ENCODE data around the gene CLIC4. TPM values are rescaled to one million over a fixed set of nuclear protein-coding genes. Genes with fewer than 3 reads are reported as not detected.

CLIC4 gene
- total and polyA plus RNA-seq, 10 of the 15 experiments (the other 5 are each of a cell fraction or from before 2014, with no cell fraction given), result 20.4 to 107 (median 69.6) TPM

DNA sequence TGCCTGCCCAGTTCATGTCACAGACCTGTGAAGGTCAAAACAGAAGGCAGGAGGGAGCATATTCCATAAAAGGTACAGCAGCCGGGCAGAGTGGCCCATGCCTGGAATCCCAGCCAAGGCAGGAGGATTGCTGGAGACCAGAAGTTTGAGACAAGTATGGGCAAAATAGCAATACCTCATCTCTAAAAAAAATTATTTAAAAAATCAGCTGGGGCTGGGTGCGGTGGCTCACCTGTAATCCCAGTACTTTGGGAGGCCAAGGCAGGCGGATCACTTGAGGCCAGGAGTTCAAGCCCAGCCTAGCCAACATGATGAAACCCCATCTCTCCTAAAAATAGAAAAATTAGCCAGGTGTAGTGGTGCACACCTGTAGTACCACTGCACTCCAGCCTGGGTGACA lies 120.3 kb downstream of the CLIC4 start:
- no peak for FAIRE-seq
- CTCF ChIA-PET, result interaction anchor here (1.1 to 2.0 kb wide), 4 partner anchors 33 to 338 kb away, joined by 3 to 5 read pairs (median 4); no protein-coding TSS in a partner anchor

More for the DNA sequence above, 120.3 kb downstream of the CLIC4 start:
- Histone ChIP-seq H3K79me2 (ENCODE audit: control insufficient read depth, insufficient read depth, low read length) (no peaks in the 10 kb centered on the region), H4K20me1 (ENCODE audit: control insufficient read depth, insufficient read depth) (no peaks in the 10 kb centered on the region), H3K4me1 (ENCODE audit: control insufficient read depth, insufficient read depth, low read length) (peaks cover 6% of the 10 kb centered on the region), H3K27me3 (replicated peaks in 1 of 2; ENCODE audit: control insufficient read depth in 2 of 2, insufficient read depth in 2 of 2, low read length in 1 of 2) (peaks cover 3 to 7% of the 10 kb centered on the region in 2 experiments), H3K9ac (ENCODE audit: control insufficient read depth, insufficient read depth, low read length) (no peak overlapping the region), H3K36me3 (ENCODE audit: control insufficient read depth in 2 of 2, insufficient read depth in 2 of 2, low read length in 1 of 2) (no peaks in the 10 kb centered on the region), H3K4me2 (ENCODE audit: control insufficient read depth, insufficient read depth) (no peak overlapping the region), H3K9me3 (replicated peaks; ENCODE audit: control insufficient read depth, insufficient read depth, low read length) (no peaks in the 10 kb centered on the region), H2AFZ (ENCODE audit: control insufficient read depth, low read depth, low read length) (no peak overlapping the region), H3K4me3 (no peak overlapping the region), H3K27ac (ENCODE audit: control insufficient read depth, insufficient read depth) (no peak overlapping the region)
- BruUV-seq (replicated peaks), result no TSS peak
- TF ChIP-seq EGR1 (IDR thresholded peaks at IDR 0.05; ENCODE audit: borderline replicate concordance in 1 of 2, low read depth in 2 of 2, low read length in 2 of 2), result no peak
- TF ChIP-seq, protein P1, sequence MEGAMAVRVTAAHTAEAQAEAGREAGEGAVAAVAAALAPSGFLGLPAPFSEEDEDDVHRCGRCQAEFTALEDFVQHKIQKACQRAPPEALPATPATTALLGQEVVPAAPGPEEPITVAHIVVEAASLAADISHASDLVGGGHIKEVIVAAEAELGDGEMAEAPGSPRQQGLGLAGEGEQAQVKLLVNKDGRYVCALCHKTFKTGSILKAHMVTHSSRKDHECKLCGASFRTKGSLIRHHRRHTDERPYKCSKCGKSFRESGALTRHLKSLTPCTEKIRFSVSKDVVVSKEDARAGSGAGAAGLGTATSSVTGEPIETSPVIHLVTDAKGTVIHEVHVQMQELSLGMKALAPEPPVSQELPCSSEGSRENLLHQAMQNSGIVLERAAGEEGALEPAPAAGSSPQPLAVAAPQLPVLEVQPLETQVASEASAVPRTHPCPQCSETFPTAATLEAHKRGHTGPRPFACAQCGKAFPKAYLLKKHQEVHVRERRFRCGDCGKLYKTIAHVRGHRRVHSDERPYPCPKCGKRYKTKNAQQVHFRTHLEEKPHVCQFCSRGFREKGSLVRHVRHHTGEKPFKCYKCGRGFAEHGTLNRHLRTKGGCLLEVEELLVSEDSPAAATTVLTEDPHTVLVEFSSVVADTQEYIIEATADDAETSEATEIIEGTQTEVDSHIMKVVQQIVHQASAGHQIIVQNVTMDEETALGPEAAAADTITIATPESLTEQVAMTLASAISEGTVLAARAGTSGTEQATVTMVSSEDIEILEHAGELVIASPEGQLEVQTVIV (IDR thresholded peaks at IDR 0.05; ENCODE audit: borderline replicate concordance, partially characterized antibody), result no peak
- no peak for TF ChIP-seq SREBF2 (IDR thresholded peaks at IDR 0.05; ENCODE audit: low read length)
- TF ChIP-seq, protein P2, sequence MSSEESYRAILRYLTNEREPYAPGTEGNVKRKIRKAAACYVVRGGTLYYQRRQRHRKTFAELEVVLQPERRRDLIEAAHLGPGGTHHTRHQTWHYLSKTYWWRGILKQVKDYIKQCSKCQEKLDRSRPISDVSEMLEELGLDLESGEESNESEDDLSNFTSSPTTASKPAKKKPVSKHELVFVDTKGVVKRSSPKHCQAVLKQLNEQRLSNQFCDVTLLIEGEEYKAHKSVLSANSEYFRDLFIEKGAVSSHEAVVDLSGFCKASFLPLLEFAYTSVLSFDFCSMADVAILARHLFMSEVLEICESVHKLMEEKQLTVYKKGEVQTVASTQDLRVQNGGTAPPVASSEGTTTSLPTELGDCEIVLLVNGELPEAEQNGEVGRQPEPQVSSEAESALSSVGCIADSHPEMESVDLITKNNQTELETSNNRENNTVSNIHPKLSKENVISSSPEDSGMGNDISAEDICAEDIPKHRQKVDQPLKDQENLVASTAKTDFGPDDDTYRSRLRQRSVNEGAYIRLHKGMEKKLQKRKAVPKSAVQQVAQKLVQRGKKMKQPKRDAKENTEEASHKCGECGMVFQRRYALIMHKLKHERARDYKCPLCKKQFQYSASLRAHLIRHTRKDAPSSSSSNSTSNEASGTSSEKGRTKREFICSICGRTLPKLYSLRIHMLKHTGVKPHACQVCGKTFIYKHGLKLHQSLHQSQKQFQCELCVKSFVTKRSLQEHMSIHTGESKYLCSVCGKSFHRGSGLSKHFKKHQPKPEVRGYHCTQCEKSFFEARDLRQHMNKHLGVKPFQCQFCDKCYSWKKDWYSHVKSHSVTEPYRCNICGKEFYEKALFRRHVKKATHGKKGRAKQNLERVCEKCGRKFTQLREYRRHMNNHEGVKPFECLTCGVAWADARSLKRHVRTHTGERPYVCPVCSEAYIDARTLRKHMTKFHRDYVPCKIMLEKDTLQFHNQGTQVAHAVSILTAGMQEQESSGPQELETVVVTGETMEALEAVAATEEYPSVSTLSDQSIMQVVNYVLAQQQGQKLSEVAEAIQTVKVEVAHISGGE (CRISPR knock-in tag; IDR thresholded peaks at IDR 0.05), result no peak
- TF ChIP-seq BRCA1 (IDR thresholded peaks at IDR 0.05; ENCODE audit: low read depth, low read length), result no peak
- TF ChIP-seq, protein P3, sequence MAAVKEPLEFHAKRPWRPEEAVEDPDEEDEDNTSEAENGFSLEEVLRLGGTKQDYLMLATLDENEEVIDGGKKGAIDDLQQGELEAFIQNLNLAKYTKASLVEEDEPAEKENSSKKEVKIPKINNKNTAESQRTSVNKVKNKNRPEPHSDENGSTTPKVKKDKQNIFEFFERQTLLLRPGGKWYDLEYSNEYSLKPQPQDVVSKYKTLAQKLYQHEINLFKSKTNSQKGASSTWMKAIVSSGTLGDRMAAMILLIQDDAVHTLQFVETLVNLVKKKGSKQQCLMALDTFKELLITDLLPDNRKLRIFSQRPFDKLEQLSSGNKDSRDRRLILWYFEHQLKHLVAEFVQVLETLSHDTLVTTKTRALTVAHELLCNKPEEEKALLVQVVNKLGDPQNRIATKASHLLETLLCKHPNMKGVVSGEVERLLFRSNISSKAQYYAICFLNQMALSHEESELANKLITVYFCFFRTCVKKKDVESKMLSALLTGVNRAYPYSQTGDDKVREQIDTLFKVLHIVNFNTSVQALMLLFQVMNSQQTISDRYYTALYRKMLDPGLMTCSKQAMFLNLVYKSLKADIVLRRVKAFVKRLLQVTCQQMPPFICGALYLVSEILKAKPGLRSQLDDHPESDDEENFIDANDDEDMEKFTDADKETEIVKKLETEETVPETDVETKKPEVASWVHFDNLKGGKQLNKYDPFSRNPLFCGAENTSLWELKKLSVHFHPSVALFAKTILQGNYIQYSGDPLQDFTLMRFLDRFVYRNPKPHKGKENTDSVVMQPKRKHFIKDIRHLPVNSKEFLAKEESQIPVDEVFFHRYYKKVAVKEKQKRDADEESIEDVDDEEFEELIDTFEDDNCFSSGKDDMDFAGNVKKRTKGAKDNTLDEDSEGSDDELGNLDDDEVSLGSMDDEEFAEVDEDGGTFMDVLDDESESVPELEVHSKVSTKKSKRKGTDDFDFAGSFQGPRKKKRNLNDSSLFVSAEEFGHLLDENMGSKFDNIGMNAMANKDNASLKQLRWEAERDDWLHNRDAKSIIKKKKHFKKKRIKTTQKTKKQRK (IDR thresholded peaks at IDR 0.05; ENCODE audit: low read depth, low read length), result no peak
- TF ChIP-seq SRF (IDR thresholded peaks at IDR 0.05; ENCODE audit: low read depth in 2 of 2, low read length in 2 of 2), result no peak
- no peak for TF ChIP-seq HDGF (IDR thresholded peaks at IDR 0.05)
- no peak for TF ChIP-seq PAX8 (IDR thresholded peaks at IDR 0.05)
- TF ChIP-seq CBX5 (IDR thresholded peaks at IDR 0.05; ENCODE audit: low read depth), result no peak
- TF ChIP-seq, protein P4, sequence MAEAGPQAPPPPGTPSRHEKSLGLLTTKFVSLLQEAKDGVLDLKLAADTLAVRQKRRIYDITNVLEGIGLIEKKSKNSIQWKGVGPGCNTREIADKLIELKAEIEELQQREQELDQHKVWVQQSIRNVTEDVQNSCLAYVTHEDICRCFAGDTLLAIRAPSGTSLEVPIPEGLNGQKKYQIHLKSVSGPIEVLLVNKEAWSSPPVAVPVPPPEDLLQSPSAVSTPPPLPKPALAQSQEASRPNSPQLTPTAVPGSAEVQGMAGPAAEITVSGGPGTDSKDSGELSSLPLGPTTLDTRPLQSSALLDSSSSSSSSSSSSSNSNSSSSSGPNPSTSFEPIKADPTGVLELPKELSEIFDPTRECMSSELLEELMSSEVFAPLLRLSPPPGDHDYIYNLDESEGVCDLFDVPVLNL (IDR thresholded peaks at IDR 0.05; ENCODE audit: low read depth, low read length), result no peak
- WGBS (ENCODE audit: insufficient coverage, insufficient replicate concordance, low lambda C conversion rate, missing lambda C conversion rate), result 82% methylated on average over 3 of the region's 3 CpGs
- intact Hi-C loops (cut with micrococcal nuclease; ENCODE audit: unreplicated experiment) (no loop called here), in situ Hi-C loops (cut with MboI) (no loop called here)
- ChIA-PET SMC1A (ENCODE audit: uncharacterized antibody, unreplicated experiment) (interaction anchor here (0.9 to 2.1 kb wide), 4 partner anchors 11 to 341 kb away, joined by 3 to 6 read pairs (median 3); no protein-coding TSS in a partner anchor), POLR2A (no interaction called here), RAD21 (ENCODE audit: unreplicated experiment) (interaction anchor here (1.7 kb wide), 1 partner anchor 33 kb away, joined by 5 read pairs; no protein-coding TSS in a partner anchor)
- DNase-seq (ENCODE audit: low read depth, low spot score), result no peak
- ATAC-seq, result no peak
